HL-60 (cell line): ENCODE data around the gene NFATC2IP.

Experiments
- GABPA ChIP-seq: IDR thresholded peaks from 2 replicates; pipeline ENCODE4 v1.6.1; 2012; ENCODE audit warnings: low read depth
- POLR2AphosphoS5 ChIP-seq: IDR thresholded peaks from 2 replicates; pipeline ENCODE4 v1.6.1; 2012; ENCODE audit warnings: low read depth
- SPI1 ChIP-seq: IDR thresholded peaks from 2 replicates; pipeline ENCODE4 v1.6.1; 2012; ENCODE audit warnings: low read depth, mild to moderate bottlenecking, borderline replicate concordance
- TF ChIP-seq, protein P1 (sequence below): IDR thresholded peaks from one replicate; pipeline ENCODE4 v1.5.1; 2011; ENCODE audit warnings: low read length, control low read depth, inconsistent platforms; ENCODE audit not compliant: insufficient read depth
- TF ChIP-seq, protein P2 (sequence below): IDR thresholded peaks from 2 replicates; pipeline ENCODE4 v1.6.1; 2012; ENCODE audit warnings: low read depth; ENCODE audit not compliant: insufficient replicate concordance

DNA sequence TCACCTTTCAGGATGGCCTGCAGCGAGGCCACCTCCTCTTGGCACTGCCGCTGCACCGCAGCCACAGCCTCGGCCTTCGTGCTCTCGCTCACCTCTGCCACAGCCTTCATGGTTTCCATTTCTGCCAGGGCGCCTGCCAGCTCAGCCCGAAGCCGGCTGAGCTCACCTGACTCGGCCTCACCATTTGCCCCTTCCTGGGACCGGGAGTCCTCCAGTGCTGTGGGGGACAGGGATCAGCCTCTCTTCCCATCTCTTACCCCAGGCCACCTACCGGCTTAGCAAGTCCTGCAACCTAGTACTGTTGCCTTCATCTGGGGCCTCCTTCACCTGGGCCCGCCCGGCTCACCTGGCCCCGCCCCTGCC, 26.4 kb upstream of the NFATC2IP start:
- TF ChIP-seq, protein P1, sequence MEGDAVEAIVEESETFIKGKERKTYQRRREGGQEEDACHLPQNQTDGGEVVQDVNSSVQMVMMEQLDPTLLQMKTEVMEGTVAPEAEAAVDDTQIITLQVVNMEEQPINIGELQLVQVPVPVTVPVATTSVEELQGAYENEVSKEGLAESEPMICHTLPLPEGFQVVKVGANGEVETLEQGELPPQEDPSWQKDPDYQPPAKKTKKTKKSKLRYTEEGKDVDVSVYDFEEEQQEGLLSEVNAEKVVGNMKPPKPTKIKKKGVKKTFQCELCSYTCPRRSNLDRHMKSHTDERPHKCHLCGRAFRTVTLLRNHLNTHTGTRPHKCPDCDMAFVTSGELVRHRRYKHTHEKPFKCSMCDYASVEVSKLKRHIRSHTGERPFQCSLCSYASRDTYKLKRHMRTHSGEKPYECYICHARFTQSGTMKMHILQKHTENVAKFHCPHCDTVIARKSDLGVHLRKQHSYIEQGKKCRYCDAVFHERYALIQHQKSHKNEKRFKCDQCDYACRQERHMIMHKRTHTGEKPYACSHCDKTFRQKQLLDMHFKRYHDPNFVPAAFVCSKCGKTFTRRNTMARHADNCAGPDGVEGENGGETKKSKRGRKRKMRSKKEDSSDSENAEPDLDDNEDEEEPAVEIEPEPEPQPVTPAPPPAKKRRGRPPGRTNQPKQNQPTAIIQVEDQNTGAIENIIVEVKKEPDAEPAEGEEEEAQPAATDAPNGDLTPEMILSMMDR, result no peak
- TF ChIP-seq, protein P2, sequence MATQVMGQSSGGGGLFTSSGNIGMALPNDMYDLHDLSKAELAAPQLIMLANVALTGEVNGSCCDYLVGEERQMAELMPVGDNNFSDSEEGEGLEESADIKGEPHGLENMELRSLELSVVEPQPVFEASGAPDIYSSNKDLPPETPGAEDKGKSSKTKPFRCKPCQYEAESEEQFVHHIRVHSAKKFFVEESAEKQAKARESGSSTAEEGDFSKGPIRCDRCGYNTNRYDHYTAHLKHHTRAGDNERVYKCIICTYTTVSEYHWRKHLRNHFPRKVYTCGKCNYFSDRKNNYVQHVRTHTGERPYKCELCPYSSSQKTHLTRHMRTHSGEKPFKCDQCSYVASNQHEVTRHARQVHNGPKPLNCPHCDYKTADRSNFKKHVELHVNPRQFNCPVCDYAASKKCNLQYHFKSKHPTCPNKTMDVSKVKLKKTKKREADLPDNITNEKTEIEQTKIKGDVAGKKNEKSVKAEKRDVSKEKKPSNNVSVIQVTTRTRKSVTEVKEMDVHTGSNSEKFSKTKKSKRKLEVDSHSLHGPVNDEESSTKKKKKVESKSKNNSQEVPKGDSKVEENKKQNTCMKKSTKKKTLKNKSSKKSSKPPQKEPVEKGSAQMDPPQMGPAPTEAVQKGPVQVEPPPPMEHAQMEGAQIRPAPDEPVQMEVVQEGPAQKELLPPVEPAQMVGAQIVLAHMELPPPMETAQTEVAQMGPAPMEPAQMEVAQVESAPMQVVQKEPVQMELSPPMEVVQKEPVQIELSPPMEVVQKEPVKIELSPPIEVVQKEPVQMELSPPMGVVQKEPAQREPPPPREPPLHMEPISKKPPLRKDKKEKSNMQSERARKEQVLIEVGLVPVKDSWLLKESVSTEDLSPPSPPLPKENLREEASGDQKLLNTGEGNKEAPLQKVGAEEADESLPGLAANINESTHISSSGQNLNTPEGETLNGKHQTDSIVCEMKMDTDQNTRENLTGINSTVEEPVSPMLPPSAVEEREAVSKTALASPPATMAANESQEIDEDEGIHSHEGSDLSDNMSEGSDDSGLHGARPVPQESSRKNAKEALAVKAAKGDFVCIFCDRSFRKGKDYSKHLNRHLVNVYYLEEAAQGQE, result no peak
- no peak for TF ChIP-seq SPI1
- no peak for TF ChIP-seq POLR2AphosphoS5
- TF ChIP-seq GABPA, result no peak
